ENCODE data around the gene LY6G6F.

LY6G6F gene

GRCh38 chr6:31663961-31664789 lies 42.5 kb upstream of the LY6G6F start:
- peaks cover 53% of the 10 kb centered on the region for H3K4me1 ChIP-seq (ENCODE audit: insufficient read depth, low read length)
- peaks cover 42% of the 10 kb centered on the region for H3K36me3 ChIP-seq (ENCODE audit: insufficient read depth, low read length)

GRCh38 chr6:31664790-31665500 lies 41.7 kb upstream of the LY6G6F start, which contains the start of gene GPANK1:
Gene GPANK1, minus strand, starts transcription at chr6:31664997. Its CDS starts 519 bp downstream, at chr6:31664478.
- Histone ChIP-seq H3K4me1 (ENCODE audit: insufficient read depth, low read length) (peaks cover 45% of the 10 kb centered on the region), H3K27ac (ENCODE audit: low read depth, low read length) (peak within 1 kb of the TSS; percentile 95), H3K9ac (ENCODE audit: low read length) (peak within 1 kb of the TSS; percentile 68), H3K9me3 (ENCODE audit: low read length) (no peaks in the 10 kb centered on the region), H3K4me3 (ENCODE audit: low read depth in 1 of 2, low read length in 2 of 2) (peak within 1 kb of the TSS; percentile 55 to 96), H3K36me3 (ENCODE audit: insufficient read depth, low read length) (peaks cover 50% of the 10 kb centered on the region), H3K27me3 (ENCODE audit: control insufficient read depth in 1 of 2, insufficient read depth in 2 of 2, low read length in 2 of 2) (no peaks in the 10 kb centered on the region)

More at GRCh38 chr6:31663961-31664789, 42.5 kb upstream of the LY6G6F start:
- peak overlapping the region; percentile 68 for H3K9ac ChIP-seq (ENCODE audit: low read length)
- H3K4me3 ChIP-seq (ENCODE audit: low read depth in 1 of 2, low read length in 2 of 2) = peak overlapping the region; percentile 55 to 96
- H3K27ac ChIP-seq (ENCODE audit: low read depth, low read length) = peak overlapping the region; percentile 95
- no peaks in the 10 kb centered on the region for H3K27me3 ChIP-seq (ENCODE audit: control insufficient read depth in 1 of 2, insufficient read depth in 2 of 2, low read length in 2 of 2)
- no peaks in the 10 kb centered on the region for H3K9me3 ChIP-seq (ENCODE audit: low read length)

DNA sequence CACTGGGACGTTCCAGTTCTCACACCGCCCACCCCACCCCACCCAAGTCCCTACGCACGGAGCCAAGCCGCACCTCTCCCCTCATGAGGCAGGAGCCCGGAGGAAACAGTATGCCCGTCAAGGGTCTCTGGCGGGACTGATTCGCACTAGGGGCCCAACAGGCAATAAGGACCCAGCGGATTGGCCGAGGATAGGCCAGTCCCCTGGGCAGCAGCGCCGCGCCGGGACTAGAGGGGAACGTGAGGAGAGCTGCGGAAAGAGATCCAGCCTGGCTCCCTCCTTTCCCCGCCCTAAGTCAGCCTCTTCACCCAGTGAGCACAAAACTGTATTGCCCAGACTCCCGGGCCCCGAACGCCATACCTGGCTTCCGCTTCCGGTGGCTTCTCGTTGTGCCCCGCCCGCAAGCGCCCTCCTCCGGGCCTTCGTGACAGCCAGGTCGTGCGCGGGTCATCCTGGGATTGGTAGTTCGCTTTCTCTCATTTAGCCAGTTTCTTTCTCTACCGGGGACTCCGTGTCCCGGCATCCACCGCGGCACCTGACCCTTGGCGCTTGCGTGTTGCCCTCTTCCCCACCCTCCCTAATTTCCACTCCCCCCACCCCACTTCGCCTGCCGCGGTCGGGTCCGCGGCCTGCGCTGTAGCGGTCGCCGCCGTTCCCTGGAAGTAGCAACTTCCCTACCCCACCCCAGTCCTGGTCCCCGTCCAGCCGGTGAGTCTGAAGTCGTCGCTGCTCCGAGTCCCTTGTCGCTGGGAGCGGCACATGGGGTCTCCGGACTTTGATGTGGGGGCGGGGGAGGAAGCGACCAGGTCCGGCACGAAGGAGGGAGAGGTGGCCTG lies 40.9 kb upstream of the LY6G6F start, which contains the start of gene CSNK2B:
Gene CSNK2B (plus strand): TSS at position 580 of the 836 bp plus-strand sequence. CDS start 752 bp downstream, outside the sequence.
- Histone ChIP-seq H3K4me3 (ENCODE audit: low read depth in 1 of 2, low read length in 2 of 2) (peak within 1 kb of the TSS; percentile 85 to 96), H3K27ac (ENCODE audit: low read depth, low read length) (peak within 1 kb of the TSS; percentile 95), H3K9ac (ENCODE audit: low read length) (peak within 1 kb of the TSS; percentile 96), H3K9me3 (ENCODE audit: low read length) (no peaks in the 10 kb centered on the region), H3K4me1 (ENCODE audit: insufficient read depth, low read length) (peaks cover 43% of the 10 kb centered on the region), H3K36me3 (ENCODE audit: insufficient read depth, low read length) (peaks cover 57% of the 10 kb centered on the region), H3K27me3 (ENCODE audit: control insufficient read depth in 1 of 2, insufficient read depth in 2 of 2, low read length in 2 of 2) (no peaks in the 10 kb centered on the region)

- no peaks in the 10 kb centered on the region for H3K27me3 ChIP-seq (ENCODE audit: control insufficient read depth in 1 of 2, insufficient read depth in 2 of 2, low read length in 2 of 2)
- H3K4me1 ChIP-seq (ENCODE audit: insufficient read depth, low read length) = peaks cover 37% of the 10 kb centered on the region
- H3K27ac ChIP-seq (ENCODE audit: low read depth, low read length) = peak overlapping the region; percentile 95
- peaks cover 64% of the 10 kb centered on the region for H3K36me3 ChIP-seq (ENCODE audit: insufficient read depth, low read length)
- H3K4me3 ChIP-seq (ENCODE audit: low read depth in 1 of 2, low read length in 2 of 2) = peak overlapping the region; percentile 85 to 96
- H3K9me3 ChIP-seq (ENCODE audit: low read length) = no peaks in the 10 kb centered on the region
- peak overlapping the region; percentile 96 for H3K9ac ChIP-seq (ENCODE audit: low read length)
Measured at GRCh38 chr6:31666337-31666965, 40.2 kb upstream of the LY6G6F start.

- no peaks in the 10 kb centered on the region for H3K27me3 ChIP-seq (ENCODE audit: control insufficient read depth in 1 of 2, insufficient read depth in 2 of 2, low read length in 2 of 2)
- no peak within 1 kb of the TSS for H3K27ac ChIP-seq (ENCODE audit: low read depth, low read length)
- H3K36me3 ChIP-seq (ENCODE audit: insufficient read depth, low read length) = peaks cover 55% of the 10 kb centered on the region
- no peaks in the 10 kb centered on the region for H3K9me3 ChIP-seq (ENCODE audit: low read length)
- no peak within 1 kb of the TSS for H3K4me3 ChIP-seq (ENCODE audit: low read depth in 1 of 2, low read length in 2 of 2)
- H3K9ac ChIP-seq (ENCODE audit: low read length) = no peak within 1 kb of the TSS
- H3K4me1 ChIP-seq (ENCODE audit: insufficient read depth, low read length) = peaks cover 11% of the 10 kb centered on the region
Measured at GRCh38 chr6:31669676-31670075, 37.0 kb upstream of the LY6G6F start, which contains the start of gene LY6G5B. Gene LY6G5B, plus strand, starts transcription at chr6:31669976. Its CDS starts 975 bp downstream, at chr6:31670951.

- no peak overlapping the region for H3K9ac ChIP-seq (ENCODE audit: low read length)
- no peak overlapping the region for H3K4me3 ChIP-seq (ENCODE audit: low read depth in 1 of 2, low read length in 2 of 2)
- H3K9me3 ChIP-seq (ENCODE audit: low read length) = no peaks in the 10 kb centered on the region
- peaks cover 10% of the 10 kb centered on the region for H3K4me1 ChIP-seq (ENCODE audit: insufficient read depth, low read length)
- H3K27ac ChIP-seq (ENCODE audit: low read depth, low read length) = no peak overlapping the region
- peaks cover 9% of the 10 kb centered on the region for H3K36me3 ChIP-seq (ENCODE audit: insufficient read depth, low read length)
- H3K27me3 ChIP-seq (ENCODE audit: control insufficient read depth in 1 of 2, insufficient read depth in 2 of 2, low read length in 2 of 2) = no peaks in the 10 kb centered on the region
Measured at GRCh38 chr6:31676322-31676903, 30.3 kb upstream of the LY6G6F start.

DNA sequence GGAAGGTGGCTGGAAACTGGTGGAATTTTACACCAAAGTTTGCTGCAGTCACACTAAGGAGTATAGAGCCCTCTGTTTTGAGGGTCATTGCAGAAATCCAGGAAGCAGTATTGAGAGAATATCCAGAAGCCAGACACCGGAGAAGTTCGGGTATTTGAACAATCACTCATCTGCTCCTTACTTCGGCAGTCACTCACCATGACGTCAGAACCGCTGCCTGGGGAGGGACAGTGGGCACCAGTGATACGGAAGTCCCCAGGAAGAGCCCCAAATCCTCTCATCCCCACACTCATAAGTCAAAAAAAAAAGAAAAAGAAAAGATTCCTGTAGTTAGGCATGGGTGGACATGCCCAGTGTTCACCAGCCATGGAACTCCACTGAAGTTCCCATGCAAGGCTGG lies 29.8 kb upstream of the LY6G6F start:
- H3K9ac ChIP-seq (ENCODE audit: low read length) = no peak overlapping the region
- H3K27me3 ChIP-seq (ENCODE audit: control insufficient read depth in 1 of 2, insufficient read depth in 2 of 2, low read length in 2 of 2) = no peaks in the 10 kb centered on the region
- H3K4me3 ChIP-seq (ENCODE audit: low read depth in 1 of 2, low read length in 2 of 2) = no peak overlapping the region
- peaks cover 13% of the 10 kb centered on the region for H3K4me1 ChIP-seq (ENCODE audit: insufficient read depth, low read length)
- H3K36me3 ChIP-seq (ENCODE audit: insufficient read depth, low read length) = peaks cover 4% of the 10 kb centered on the region
- H3K9me3 ChIP-seq (ENCODE audit: low read length) = no peaks in the 10 kb centered on the region
- no peak overlapping the region for H3K27ac ChIP-seq (ENCODE audit: low read depth, low read length)

DNA sequence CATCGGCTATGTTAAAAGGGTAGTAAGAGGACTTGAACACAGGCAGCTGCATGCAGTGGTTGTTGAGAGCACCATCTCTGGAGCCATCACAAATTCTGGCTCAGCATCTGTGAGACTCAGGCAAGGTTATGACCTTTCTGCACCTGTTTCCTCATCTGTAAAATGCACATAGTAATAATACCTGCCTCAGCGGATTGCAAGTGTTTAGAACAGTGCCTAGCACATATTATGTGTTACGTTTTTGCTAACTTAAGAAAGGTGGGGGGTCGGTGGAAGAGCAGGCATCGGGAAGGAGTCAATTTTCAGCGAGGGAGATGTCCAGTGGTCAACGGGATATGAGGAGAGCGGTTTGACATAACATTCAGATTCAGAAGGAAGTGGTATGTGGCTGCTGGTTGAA lies 28.7 kb upstream of the LY6G6F start:
- no peaks in the 10 kb centered on the region for H3K27me3 ChIP-seq (ENCODE audit: control insufficient read depth in 1 of 2, insufficient read depth in 2 of 2, low read length in 2 of 2)
- H3K4me3 ChIP-seq (ENCODE audit: low read depth in 1 of 2, low read length in 2 of 2) = no peak overlapping the region
- no peak overlapping the region for H3K9ac ChIP-seq (ENCODE audit: low read length)
- H3K36me3 ChIP-seq (ENCODE audit: insufficient read depth, low read length) = no peaks in the 10 kb centered on the region
- no peaks in the 10 kb centered on the region for H3K9me3 ChIP-seq (ENCODE audit: low read length)
- H3K4me1 ChIP-seq (ENCODE audit: insufficient read depth, low read length) = peaks cover 13% of the 10 kb centered on the region
- no peak overlapping the region for H3K27ac ChIP-seq (ENCODE audit: low read depth, low read length)

- peak within 1 kb of the TSS; percentile 74 for H3K27ac ChIP-seq (ENCODE audit: low read depth, low read length)
- peaks cover 13% of the 10 kb centered on the region for H3K4me1 ChIP-seq (ENCODE audit: insufficient read depth, low read length)
- peak within 1 kb of the TSS; percentile 53 for H3K9ac ChIP-seq (ENCODE audit: low read length)
- no peaks in the 10 kb centered on the region for H3K9me3 ChIP-seq (ENCODE audit: low read length)
- H3K27me3 ChIP-seq (ENCODE audit: control insufficient read depth in 1 of 2, insufficient read depth in 2 of 2, low read length in 2 of 2) = no peaks in the 10 kb centered on the region
- peak within 1 kb of the TSS; percentile 24 to 71 for H3K4me3 ChIP-seq (ENCODE audit: low read depth in 1 of 2, low read length in 2 of 2)
- no peaks in the 10 kb centered on the region for H3K36me3 ChIP-seq (ENCODE audit: insufficient read depth, low read length)
Measured at GRCh38 chr6:31680226-31681134, 26.2 kb upstream of the LY6G6F start, which contains the start of gene LY6G5C. Gene LY6G5C, minus strand, starts transcription at chr6:31681067. Its CDS starts 694 bp downstream, at chr6:31680373.

Data from muscle layer of colon (tissue), 2 donors.